ENCODE data around the gene HSPA1L. TPM values are rescaled to one million over a fixed set of nuclear protein-coding genes. Genes with fewer than 3 reads are reported as not detected.

The HSPA1L gene
- total and polyA plus RNA-seq, 10 of the 15 experiments (the other 5 are each of a cell fraction or from before 2014, with no cell fraction given): 0.69 to 2.5 (median 1.5) TPM

DNA sequence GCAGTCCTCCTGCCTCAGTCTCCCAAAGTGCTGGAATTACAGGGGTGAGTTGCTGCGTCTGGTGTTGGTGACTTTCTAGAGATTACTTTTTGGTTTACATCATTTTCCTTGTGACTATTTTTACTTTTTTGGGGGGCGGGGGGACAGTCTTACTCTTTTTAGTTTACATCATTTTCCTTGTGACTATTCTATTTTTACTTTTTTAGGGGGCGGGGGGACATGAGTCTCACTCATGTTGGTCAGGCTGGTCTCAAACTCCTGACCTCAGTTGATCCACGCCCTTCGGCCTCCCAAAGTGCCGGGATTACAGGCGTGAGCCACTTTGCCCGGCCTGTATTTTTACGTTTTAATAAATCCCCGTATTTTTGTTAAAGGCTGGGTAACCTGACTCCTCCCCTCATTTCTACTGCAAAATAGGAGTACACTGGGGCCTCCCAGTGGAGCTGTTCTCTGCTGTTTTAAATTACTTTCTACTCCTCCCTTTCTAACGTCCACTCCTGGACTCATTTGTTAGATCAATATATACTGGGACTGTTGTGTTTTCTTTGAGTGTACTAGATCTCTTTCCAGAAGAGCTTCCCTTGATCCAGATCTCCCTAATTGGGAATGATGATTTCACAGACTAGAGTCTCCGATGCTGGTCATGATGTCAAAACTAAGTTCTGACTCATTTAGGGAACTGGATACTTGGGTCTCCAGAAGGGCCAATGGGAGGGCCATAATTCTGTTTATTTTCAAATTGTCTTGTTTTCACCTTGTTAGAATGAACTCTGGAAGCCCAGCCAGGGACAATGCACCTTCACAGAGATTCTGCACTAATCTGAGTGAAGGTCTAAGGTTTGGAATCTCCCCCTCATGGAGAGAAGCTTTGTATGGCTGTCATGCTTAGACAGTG, 21.6 kb upstream of the HSPA1L start (continued):
- TF ChIP-seq, protein P1, sequence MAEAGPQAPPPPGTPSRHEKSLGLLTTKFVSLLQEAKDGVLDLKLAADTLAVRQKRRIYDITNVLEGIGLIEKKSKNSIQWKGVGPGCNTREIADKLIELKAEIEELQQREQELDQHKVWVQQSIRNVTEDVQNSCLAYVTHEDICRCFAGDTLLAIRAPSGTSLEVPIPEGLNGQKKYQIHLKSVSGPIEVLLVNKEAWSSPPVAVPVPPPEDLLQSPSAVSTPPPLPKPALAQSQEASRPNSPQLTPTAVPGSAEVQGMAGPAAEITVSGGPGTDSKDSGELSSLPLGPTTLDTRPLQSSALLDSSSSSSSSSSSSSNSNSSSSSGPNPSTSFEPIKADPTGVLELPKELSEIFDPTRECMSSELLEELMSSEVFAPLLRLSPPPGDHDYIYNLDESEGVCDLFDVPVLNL (IDR thresholded peaks at IDR 0.05; ENCODE audit: low read depth, low read length): no peak
- TF ChIP-seq, protein P2, sequence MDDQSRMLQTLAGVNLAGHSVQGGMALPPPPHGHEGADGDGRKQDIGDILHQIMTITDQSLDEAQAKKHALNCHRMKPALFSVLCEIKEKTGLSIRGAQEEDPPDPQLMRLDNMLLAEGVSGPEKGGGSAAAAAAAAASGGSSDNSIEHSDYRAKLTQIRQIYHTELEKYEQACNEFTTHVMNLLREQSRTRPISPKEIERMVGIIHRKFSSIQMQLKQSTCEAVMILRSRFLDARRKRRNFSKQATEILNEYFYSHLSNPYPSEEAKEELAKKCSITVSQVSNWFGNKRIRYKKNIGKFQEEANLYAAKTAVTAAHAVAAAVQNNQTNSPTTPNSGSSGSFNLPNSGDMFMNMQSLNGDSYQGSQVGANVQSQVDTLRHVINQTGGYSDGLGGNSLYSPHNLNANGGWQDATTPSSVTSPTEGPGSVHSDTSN (IDR thresholded peaks at IDR 0.05; ENCODE audit: insufficient replicate concordance, low read depth, low read length): no peak
- no peak for TF ChIP-seq CHD4 (IDR thresholded peaks at IDR 0.05)
- no peak for TF ChIP-seq NR2C1 (IDR thresholded peaks at IDR 0.05)
- no peak for TF ChIP-seq SMARCA5 (IDR thresholded peaks at IDR 0.05)
- TF ChIP-seq RUNX3 (IDR thresholded peaks at IDR 0.05; ENCODE audit: low read length): no peak
- no peak for TF ChIP-seq WRNIP1 (IDR thresholded peaks at IDR 0.05; ENCODE audit: borderline replicate concordance, low read depth, low read length)
- TF ChIP-seq MEF2A (IDR thresholded peaks at IDR 0.05; ENCODE audit: insufficient read depth, low read depth, low read length): peak; percentile 72
- TF ChIP-seq, protein P3, sequence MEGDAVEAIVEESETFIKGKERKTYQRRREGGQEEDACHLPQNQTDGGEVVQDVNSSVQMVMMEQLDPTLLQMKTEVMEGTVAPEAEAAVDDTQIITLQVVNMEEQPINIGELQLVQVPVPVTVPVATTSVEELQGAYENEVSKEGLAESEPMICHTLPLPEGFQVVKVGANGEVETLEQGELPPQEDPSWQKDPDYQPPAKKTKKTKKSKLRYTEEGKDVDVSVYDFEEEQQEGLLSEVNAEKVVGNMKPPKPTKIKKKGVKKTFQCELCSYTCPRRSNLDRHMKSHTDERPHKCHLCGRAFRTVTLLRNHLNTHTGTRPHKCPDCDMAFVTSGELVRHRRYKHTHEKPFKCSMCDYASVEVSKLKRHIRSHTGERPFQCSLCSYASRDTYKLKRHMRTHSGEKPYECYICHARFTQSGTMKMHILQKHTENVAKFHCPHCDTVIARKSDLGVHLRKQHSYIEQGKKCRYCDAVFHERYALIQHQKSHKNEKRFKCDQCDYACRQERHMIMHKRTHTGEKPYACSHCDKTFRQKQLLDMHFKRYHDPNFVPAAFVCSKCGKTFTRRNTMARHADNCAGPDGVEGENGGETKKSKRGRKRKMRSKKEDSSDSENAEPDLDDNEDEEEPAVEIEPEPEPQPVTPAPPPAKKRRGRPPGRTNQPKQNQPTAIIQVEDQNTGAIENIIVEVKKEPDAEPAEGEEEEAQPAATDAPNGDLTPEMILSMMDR (IDR thresholded peaks at IDR 0.05 in 2 of 3, conservative IDR thresholded peaks at IDR 0.05 in 1 of 3; ENCODE audit: control insufficient read depth in 2 of 3, extremely low read depth in 1 of 3, insufficient read depth in 1 of 3, low read depth in 3 of 3, low read length in 3 of 3): peak in 2 of 3 experiments; percentile 13 to 18; a peak in 2 of 6 replicates
- TF ChIP-seq, protein P4, sequence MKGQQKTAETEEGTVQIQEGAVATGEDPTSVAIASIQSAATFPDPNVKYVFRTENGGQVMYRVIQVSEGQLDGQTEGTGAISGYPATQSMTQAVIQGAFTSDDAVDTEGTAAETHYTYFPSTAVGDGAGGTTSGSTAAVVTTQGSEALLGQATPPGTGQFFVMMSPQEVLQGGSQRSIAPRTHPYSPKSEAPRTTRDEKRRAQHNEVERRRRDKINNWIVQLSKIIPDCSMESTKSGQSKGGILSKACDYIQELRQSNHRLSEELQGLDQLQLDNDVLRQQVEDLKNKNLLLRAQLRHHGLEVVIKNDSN (IDR thresholded peaks at IDR 0.05; ENCODE audit: borderline replicate concordance, extremely low read length, insufficient read depth, low read depth, low read length): no peak
- TF ChIP-seq CBX3 (IDR thresholded peaks at IDR 0.05; ENCODE audit: borderline replicate concordance, low read depth): no peak
- TF ChIP-seq SMAD5 (IDR thresholded peaks at IDR 0.05; ENCODE audit: low read depth): no peak
- TF ChIP-seq, protein P5, sequence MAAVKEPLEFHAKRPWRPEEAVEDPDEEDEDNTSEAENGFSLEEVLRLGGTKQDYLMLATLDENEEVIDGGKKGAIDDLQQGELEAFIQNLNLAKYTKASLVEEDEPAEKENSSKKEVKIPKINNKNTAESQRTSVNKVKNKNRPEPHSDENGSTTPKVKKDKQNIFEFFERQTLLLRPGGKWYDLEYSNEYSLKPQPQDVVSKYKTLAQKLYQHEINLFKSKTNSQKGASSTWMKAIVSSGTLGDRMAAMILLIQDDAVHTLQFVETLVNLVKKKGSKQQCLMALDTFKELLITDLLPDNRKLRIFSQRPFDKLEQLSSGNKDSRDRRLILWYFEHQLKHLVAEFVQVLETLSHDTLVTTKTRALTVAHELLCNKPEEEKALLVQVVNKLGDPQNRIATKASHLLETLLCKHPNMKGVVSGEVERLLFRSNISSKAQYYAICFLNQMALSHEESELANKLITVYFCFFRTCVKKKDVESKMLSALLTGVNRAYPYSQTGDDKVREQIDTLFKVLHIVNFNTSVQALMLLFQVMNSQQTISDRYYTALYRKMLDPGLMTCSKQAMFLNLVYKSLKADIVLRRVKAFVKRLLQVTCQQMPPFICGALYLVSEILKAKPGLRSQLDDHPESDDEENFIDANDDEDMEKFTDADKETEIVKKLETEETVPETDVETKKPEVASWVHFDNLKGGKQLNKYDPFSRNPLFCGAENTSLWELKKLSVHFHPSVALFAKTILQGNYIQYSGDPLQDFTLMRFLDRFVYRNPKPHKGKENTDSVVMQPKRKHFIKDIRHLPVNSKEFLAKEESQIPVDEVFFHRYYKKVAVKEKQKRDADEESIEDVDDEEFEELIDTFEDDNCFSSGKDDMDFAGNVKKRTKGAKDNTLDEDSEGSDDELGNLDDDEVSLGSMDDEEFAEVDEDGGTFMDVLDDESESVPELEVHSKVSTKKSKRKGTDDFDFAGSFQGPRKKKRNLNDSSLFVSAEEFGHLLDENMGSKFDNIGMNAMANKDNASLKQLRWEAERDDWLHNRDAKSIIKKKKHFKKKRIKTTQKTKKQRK (IDR thresholded peaks at IDR 0.05; ENCODE audit: low read depth, low read length): no peak
- no peak for TF ChIP-seq TCF7 (IDR thresholded peaks at IDR 0.05; ENCODE audit: borderline replicate concordance)
- no peak for TF ChIP-seq ZSCAN29 (IDR thresholded peaks at IDR 0.05)
- TF ChIP-seq SREBF1 (IDR thresholded peaks at IDR 0.05; ENCODE audit: low read length): no peak

Measured in GM12878 (cell line).